A549 (cell line): ENCODE measurements around the gene GMDS. TPM values are rescaled to one million over a fixed set of nuclear protein-coding genes. Genes with fewer than 3 reads are reported as not detected.

ENCODE experiments used
- ATAC-seq, 2 experiments: fragments of 200-7000 bp in 1 of 2; fragments of >200 bp in 1 of 2; cut with Nextera tagmentation in 1 of 2; cut with Tn5 transposase in 1 of 2; 3 replicates each; pipeline versions ENCODE4 v1.8.0 to v1.9.1; 2018 to 2020; ENCODE audit warnings: mild to moderate bottlenecking in 1 of 2, moderate library complexity in 1 of 2
- CTCF ChIA-PET: fragments of 300-600 bp; sonication (Branson Sonifier 250); formaldehyde crosslinking; extraction: SDS; loops from one replicate; lab custom pipeline; 2021; ENCODE audit warnings: antibody characterized with exemption, inconsistent platforms; lab: Yijun Ruan, JAX
- POLR2A ChIA-PET: fragments of 350-600 bp; formaldehyde crosslinking; extraction: SDS; loops from one replicate; lab custom pipeline; 2021; ENCODE audit warnings: antibody characterized with exemption, inconsistent platforms; lab: Yijun Ruan, JAX
- DNase-seq, 2 experiments: peaks; one replicate each; pipeline versions ENCODE4 v3.0.0 to v3.0.0-alpha.2; 2011 to 2016; ENCODE audit warnings: low read depth in 1 of 2, low spot score in 1 of 2
- FAIRE-seq: peaks from 2 replicates; lab custom pipeline; 2011; peaks lifted over from hg19 to GRCh38; lab: Jason Lieb, UNC
- H3K27ac ChIP-seq, 2 experiments: fragments of >200 bp; sonication (Bioruptor Twin); formaldehyde crosslinking; 3 replicates each; pipeline ENCODE4 v1.5.1; 2016 to 2017
- H3K4me1 ChIP-seq: fragments of >200 bp; sonication (Bioruptor Twin); formaldehyde crosslinking; 3 replicates; pipeline ENCODE4 v1.6.1; 2016
- H3K4me2 ChIP-seq: fragments of >200 bp; sonication (Bioruptor Twin); formaldehyde crosslinking; 3 replicates; pipeline ENCODE4 v1.6.1; 2016
- H3K4me3 ChIP-seq: fragments of >200 bp; sonication (Bioruptor Twin); formaldehyde crosslinking; 3 replicates; pipeline ENCODE4 v1.5.1; 2016
- H3K9me3 ChIP-seq: fragments of >200 bp; sonication (Bioruptor Twin); formaldehyde crosslinking; 3 replicates; pipeline ENCODE4 v1.6.1; 2016
- CEBPB ChIP-seq, 2 experiments: fragments of >200 bp in 1 of 2; sonication (Bioruptor Twin) in 1 of 2; formaldehyde crosslinking in 1 of 2; IDR thresholded peaks; 2 replicates each; pipeline ENCODE4 v1.6.1; 2012 to 2016
- CHD2 ChIP-seq: fragments of 150-350 bp; IDR thresholded peaks from 2 replicates; pipeline ENCODE4 v1.6.1; 2014; ENCODE audit warnings: low read length; ENCODE audit not compliant: partially characterized antibody
- CHD4 ChIP-seq: fragments of 200-600 bp; sonication (generic); IDR thresholded peaks from 2 replicates; pipeline ENCODE4 v1.6.1; 2016; ENCODE audit warnings: antibody characterized with exemption, mild to moderate bottlenecking, borderline replicate concordance
- EHMT2 ChIP-seq: fragments of 200-600 bp; sonication (generic); IDR thresholded peaks from 2 replicates; pipeline ENCODE4 v1.6.1; 2016; ENCODE audit warnings: antibody characterized with exemption, low read depth, mild to moderate bottlenecking, moderate library complexity
- EP300 ChIP-seq, 2 experiments: fragments of >200 bp; sonication (Bioruptor Twin); formaldehyde crosslinking; IDR thresholded peaks; 2 replicates in 1 of 2; 3 replicates in 1 of 2; pipeline ENCODE4 v1.6.1; 2016 to 2017
- ESRRA ChIP-seq: fragments of 150-350 bp; IDR thresholded peaks from 2 replicates; pipeline ENCODE4 v1.6.1; 2014; ENCODE audit warnings: mild to moderate bottlenecking, low read length, borderline replicate concordance
- FOSL2 ChIP-seq, 2 experiments: fragments of 450-650 bp in 1 of 2; fragments of >200 bp in 1 of 2; sonication (Bioruptor Twin) in 1 of 2; formaldehyde crosslinking; IDR thresholded peaks; 2 replicates each; pipeline versions ENCODE4 v1.5.0 to v1.6.1; 2016 to 2020; ENCODE audit warnings: mild to moderate bottlenecking in 1 of 2, moderate library complexity in 1 of 2
- GATA3 ChIP-seq: IDR thresholded peaks from 2 replicates; pipeline ENCODE4 v1.6.1; 2012; ENCODE audit warnings: borderline replicate concordance
- JUNB ChIP-seq: fragments of >200 bp; sonication (Bioruptor Twin); formaldehyde crosslinking; IDR thresholded peaks from 2 replicates; pipeline ENCODE4 v1.6.1; 2016
- KDM1A ChIP-seq: fragments of 200-600 bp; sonication (generic); IDR thresholded peaks from 2 replicates; pipeline ENCODE4 v1.6.1; 2016; ENCODE audit warnings: low read depth, mild to moderate bottlenecking
- MAZ ChIP-seq: fragments of 150-350 bp; IDR thresholded peaks from 2 replicates; pipeline ENCODE4 v1.6.1; 2014; ENCODE audit warnings: antibody characterized with exemption, low read depth, low read length, borderline replicate concordance
- MYC ChIP-seq: IDR thresholded peaks from 2 replicates; pipeline ENCODE4 v1.6.1; 2012; ENCODE audit warnings: mild to moderate bottlenecking, inconsistent platforms, low read length, improper control_type of control experiment, borderline replicate concordance
- NFE2L2 ChIP-seq: fragments of 150-350 bp; conservative IDR thresholded peaks from 2 replicates; pipeline ENCODE4 v1.6.1; 2014; ENCODE audit warnings: low read length
- PHF8 ChIP-seq: fragments of 200-600 bp; sonication (generic); IDR thresholded peaks from 2 replicates; pipeline ENCODE4 v1.6.1; 2016; ENCODE audit warnings: low read depth, mild to moderate bottlenecking, antibody characterized with exemption, moderate library complexity, borderline replicate concordance
- RARB ChIP-seq: fragments of 250-450 bp; sonication (Bioruptor Pico); IDR thresholded peaks from 2 replicates; pipeline ENCODE4 v1.8.0; 2021; ENCODE audit warnings: mild to moderate bottlenecking, moderate library complexity
- RNF2 ChIP-seq: fragments of 200-600 bp; sonication (generic); IDR thresholded peaks from 2 replicates; pipeline ENCODE4 v1.6.1; 2016; ENCODE audit warnings: low read depth, mild to moderate bottlenecking, antibody characterized with exemption, moderate library complexity, borderline replicate concordance
- TFCP2L1 ChIP-seq: fragments of 250-450 bp; sonication (Bioruptor Pico); IDR thresholded peaks from 2 replicates; pipeline ENCODE4 v1.5.0; 2021; ENCODE audit warnings: mild to moderate bottlenecking
- ZFP36 ChIP-seq: fragments of 450-650 bp; IDR thresholded peaks from 2 replicates; pipeline ENCODE4 v1.6.1; 2014; ENCODE audit warnings: borderline replicate concordance; ENCODE audit not compliant: partially characterized antibody
- ZNF302 ChIP-seq: fragments of 250-450 bp; sonication (Bioruptor Pico); IDR thresholded peaks from 2 replicates; pipeline ENCODE4 v1.9.0; 2021; ENCODE audit warnings: inconsistent platforms, mild to moderate bottlenecking, moderate library complexity
- ZSCAN20 ChIP-seq: fragments of 250-450 bp; sonication (Bioruptor Pico); IDR thresholded peaks from 2 replicates; pipeline ENCODE4 v1.8.0; 2022; ENCODE audit warnings: mild to moderate bottlenecking, moderate library complexity
- WGBS: methylation state at CpG from one replicate; pipeline ENCODE4 v1.1.6; 2017; ENCODE audit errors: missing lambda C conversion rate; 5-methylcytosine and 5-hydroxymethylcytosine counted together
- polyA plus RNA-seq, 4 experiments: library from polyadenylated mRNA; depleted of rRNA in 3 of 4; stranded (reverse); fragments of >200 nt; fragmentation: RNase III in 1 of 4; extraction: RNeasy Plus Mini Kit Qiagen cat#74134 plus additional on column Dnase treatment in 1 of 4; gene quantifications; 2 replicates in 3 of 4; 3 replicates in 1 of 4; pipeline ENCODE4 v1.2.3, GENCODE V29; 2011 to 2017
- TF ChIP-seq, protein P1 (sequence below): fragments of 150-350 bp; IDR thresholded peaks from 2 replicates; pipeline ENCODE4 v1.6.1; 2014; ENCODE audit warnings: low read depth, mild to moderate bottlenecking, low read length
- TF ChIP-seq, protein P2 (sequence below): IDR thresholded peaks from 2 replicates; pipeline ENCODE4 v1.6.1; 2012
- TF ChIP-seq, protein P3 (sequence below): fragments of 450-650 bp; IDR thresholded peaks from 2 replicates; pipeline ENCODE4 v1.6.1; 2014; ENCODE audit warnings: antibody characterized with exemption
- TF ChIP-seq, protein P4 (sequence below): fragments of >200 bp; sonication (Bioruptor Twin); formaldehyde crosslinking; IDR thresholded peaks from 3 replicates; pipeline ENCODE4 v1.5.1; 2016

GMDS gene
- polyA plus RNA-seq, 2 of the 4 experiments (the other 2 are of a cell fraction) = 9.9 to 12.4 TPM

DNA sequence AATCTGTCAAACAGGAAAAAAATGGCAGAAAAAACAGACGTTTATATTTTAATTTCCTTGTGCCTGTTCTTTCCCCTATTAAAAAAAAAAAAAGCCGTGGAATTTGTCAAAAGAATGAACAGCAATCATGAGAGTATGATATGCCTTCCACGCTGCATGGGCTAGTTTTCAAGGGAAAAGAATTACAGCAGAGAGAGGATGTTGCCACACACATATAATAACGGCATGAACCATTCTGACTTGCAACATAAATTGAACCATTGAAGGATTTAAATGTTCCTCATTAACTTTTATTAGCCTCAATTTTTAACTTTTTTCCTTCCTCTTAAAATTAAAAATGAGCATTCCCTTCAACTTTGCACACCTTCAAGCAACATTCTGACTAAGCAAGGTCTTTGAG, 333.9 kb downstream of the GMDS start:
- ChIA-PET POLR2A (no interaction called here), CTCF (no interaction called here)
- FAIRE-seq (no peak), DNase-seq (no peak), ATAC-seq (no peak)
- H3K27ac ChIP-seq = no peak overlapping the region
- H3K4me2 ChIP-seq = no peak overlapping the region
- H3K9me3 ChIP-seq = no peaks in the 10 kb centered on the region
- TF ChIP-seq RARB (CRISPR knock-in tag) (no peak), CHD2 (no peak), MYC (no peak)
- TF ChIP-seq, all 56 proteins: peak for 0
- no peaks in the 10 kb centered on the region for H3K4me1 ChIP-seq
- 70% methylated on average over 4 of the region's 4 CpGs for WGBS
- H3K4me3 ChIP-seq = no peak overlapping the region

DNA sequence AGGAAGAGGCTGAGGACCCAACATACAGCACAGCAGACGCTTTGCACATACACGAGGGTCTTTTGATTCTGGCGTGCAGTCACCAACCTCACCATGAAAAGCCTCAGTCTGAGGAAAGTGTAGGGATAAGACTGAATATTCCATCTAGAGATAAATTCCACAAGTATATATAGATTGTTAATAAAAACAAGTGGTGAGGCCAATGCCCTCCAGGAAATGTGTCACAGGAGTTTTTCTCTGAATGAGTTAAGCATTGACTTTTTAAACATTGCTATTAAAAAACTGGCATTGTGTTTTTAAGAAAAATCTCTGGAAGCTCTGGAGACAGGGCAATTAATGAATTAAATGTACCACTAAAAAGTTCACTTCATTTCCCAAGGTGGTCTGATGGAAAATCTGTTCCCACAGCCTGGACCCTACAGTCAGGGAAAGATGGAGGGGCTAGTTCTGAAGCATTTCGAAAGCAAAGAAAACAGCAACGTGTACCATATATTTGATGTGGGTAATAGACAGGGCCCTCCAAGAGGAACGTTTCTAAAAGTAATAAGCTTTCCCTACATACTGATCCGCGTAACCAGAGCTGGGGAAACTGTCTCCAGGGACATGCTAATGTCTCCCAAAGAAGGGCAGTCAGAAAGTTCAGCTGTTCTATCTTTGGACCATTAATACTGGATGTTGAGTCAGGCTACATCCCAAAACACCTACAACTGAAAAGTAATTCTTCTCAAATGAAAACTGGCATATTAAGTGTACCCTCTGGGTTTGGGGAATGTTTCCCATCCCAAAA, 334.6 kb downstream of the GMDS start:
- ATAC-seq (no peak), DNase-seq (no peak), FAIRE-seq (no peak)
- H3K4me3 ChIP-seq = no peak overlapping the region
- H3K9me3 ChIP-seq = no peaks in the 10 kb centered on the region
- H3K4me1 ChIP-seq = no peaks in the 10 kb centered on the region
- no peak for TF ChIP-seq ZFP36
- TF ChIP-seq FOSL2 (IDR thresholded peaks at IDR 0.05) = no peak
- TF ChIP-seq FOSL2 (CRISPR knock-in tag; IDR thresholded peaks at IDR 0.05) = no peak
- CTCF ChIA-PET = no interaction called here
- WGBS = 85% methylated on average over 8 of the region's 8 CpGs
- H3K4me2 ChIP-seq = no peak overlapping the region
- no peak overlapping the region for H3K27ac ChIP-seq
- POLR2A ChIA-PET = no interaction called here

DNA sequence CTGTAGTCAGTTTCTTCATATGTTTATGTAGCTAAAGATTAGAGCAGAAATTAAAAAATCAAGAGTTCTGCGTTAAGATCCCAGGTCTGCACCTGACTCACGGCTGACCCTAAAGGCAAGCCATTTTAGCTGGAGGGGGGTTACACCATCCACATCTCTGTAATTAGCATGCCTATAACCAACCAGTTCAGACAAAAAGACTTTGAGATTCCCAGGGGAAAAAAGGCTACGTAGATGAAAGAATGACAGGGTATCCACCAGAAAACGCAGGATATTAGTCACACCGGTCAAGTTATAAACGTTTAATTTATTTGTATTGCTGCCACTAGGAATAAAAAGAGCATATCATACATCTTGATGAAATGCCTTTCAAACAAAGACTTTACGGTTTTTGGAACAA, 336.6 kb downstream of the GMDS start:
- no peaks in the 10 kb centered on the region for H3K4me1 ChIP-seq
- H3K4me3 ChIP-seq = no peak overlapping the region
- H3K4me2 ChIP-seq = no peak overlapping the region
- no peak for FAIRE-seq
- H3K27ac ChIP-seq = no peak overlapping the region
- DNase-seq = no peak
- WGBS = 78% methylated on average over 7 of the region's 7 CpGs
- TF ChIP-seq CEBPB (IDR thresholded peaks at IDR 0.05) = no peak
- no peak for TF ChIP-seq TFCP2L1 (CRISPR knock-in tag)
- TF ChIP-seq, protein P1, sequence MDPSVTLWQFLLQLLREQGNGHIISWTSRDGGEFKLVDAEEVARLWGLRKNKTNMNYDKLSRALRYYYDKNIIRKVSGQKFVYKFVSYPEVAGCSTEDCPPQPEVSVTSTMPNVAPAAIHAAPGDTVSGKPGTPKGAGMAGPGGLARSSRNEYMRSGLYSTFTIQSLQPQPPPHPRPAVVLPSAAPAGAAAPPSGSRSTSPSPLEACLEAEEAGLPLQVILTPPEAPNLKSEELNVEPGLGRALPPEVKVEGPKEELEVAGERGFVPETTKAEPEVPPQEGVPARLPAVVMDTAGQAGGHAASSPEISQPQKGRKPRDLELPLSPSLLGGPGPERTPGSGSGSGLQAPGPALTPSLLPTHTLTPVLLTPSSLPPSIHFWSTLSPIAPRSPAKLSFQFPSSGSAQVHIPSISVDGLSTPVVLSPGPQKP = no peak
- no peak for TF ChIP-seq ZNF302 (CRISPR knock-in tag)
- no peak for TF ChIP-seq ESRRA
- no peak for TF ChIP-seq NFE2L2
- no peak for TF ChIP-seq FOSL2 (IDR thresholded peaks at IDR 0.05)
- TF ChIP-seq FOSL2 (CRISPR knock-in tag; IDR thresholded peaks at IDR 0.05) = no peak
- TF ChIP-seq KDM1A = no peak
- no peaks in the 10 kb centered on the region for H3K9me3 ChIP-seq
- ATAC-seq = no peak
- ChIA-PET CTCF (no interaction called here), POLR2A (no interaction called here)

DNA sequence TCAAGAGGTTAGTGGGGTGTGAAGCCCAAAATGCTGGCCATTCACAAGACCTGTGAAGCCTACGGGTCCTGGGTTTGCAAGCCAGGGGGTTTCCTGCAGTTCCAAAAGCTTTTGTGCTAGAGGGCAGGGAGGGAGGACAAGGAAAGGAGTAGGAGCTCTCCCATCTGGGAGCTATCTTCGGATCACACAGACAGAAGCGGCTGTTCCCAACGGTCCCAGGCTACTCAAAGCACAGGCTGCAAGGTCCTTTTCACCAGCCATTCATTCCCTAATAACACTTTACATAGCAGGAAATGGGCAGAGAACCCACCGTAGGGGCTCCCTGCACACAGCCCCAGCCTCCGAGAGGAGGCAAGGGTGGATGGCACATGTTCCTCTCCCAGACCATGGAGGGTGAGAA, 338.8 kb downstream of the GMDS start:
- no peaks in the 10 kb centered on the region for H3K4me1 ChIP-seq
- H3K4me2 ChIP-seq = no peak overlapping the region
- TF ChIP-seq ZSCAN20 (CRISPR knock-in tag) (no peak), FOSL2 (IDR thresholded peaks at IDR 0.05) (no peak), FOSL2 (CRISPR knock-in tag; IDR thresholded peaks at IDR 0.05) (no peak), RARB (CRISPR knock-in tag) (no peak), GATA3 (no peak), CHD4 (no peak), RNF2 (no peak), CHD2 (no peak), MAZ (no peak), EP300 (IDR thresholded peaks at IDR 0.05) (no peak), EHMT2 (no peak), JUNB (no peak), PHF8 (no peak)
- TF ChIP-seq, protein P2, sequence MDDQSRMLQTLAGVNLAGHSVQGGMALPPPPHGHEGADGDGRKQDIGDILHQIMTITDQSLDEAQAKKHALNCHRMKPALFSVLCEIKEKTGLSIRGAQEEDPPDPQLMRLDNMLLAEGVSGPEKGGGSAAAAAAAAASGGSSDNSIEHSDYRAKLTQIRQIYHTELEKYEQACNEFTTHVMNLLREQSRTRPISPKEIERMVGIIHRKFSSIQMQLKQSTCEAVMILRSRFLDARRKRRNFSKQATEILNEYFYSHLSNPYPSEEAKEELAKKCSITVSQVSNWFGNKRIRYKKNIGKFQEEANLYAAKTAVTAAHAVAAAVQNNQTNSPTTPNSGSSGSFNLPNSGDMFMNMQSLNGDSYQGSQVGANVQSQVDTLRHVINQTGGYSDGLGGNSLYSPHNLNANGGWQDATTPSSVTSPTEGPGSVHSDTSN = no peak
- TF ChIP-seq, protein P3, sequence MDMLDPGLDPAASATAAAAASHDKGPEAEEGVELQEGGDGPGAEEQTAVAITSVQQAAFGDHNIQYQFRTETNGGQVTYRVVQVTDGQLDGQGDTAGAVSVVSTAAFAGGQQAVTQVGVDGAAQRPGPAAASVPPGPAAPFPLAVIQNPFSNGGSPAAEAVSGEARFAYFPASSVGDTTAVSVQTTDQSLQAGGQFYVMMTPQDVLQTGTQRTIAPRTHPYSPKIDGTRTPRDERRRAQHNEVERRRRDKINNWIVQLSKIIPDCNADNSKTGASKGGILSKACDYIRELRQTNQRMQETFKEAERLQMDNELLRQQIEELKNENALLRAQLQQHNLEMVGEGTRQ = no peak
- TF ChIP-seq, protein P4, sequence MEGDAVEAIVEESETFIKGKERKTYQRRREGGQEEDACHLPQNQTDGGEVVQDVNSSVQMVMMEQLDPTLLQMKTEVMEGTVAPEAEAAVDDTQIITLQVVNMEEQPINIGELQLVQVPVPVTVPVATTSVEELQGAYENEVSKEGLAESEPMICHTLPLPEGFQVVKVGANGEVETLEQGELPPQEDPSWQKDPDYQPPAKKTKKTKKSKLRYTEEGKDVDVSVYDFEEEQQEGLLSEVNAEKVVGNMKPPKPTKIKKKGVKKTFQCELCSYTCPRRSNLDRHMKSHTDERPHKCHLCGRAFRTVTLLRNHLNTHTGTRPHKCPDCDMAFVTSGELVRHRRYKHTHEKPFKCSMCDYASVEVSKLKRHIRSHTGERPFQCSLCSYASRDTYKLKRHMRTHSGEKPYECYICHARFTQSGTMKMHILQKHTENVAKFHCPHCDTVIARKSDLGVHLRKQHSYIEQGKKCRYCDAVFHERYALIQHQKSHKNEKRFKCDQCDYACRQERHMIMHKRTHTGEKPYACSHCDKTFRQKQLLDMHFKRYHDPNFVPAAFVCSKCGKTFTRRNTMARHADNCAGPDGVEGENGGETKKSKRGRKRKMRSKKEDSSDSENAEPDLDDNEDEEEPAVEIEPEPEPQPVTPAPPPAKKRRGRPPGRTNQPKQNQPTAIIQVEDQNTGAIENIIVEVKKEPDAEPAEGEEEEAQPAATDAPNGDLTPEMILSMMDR = no peak
- TF ChIP-seq, all 56 proteins: peak for 0
- Histone ChIP-seq H3K27ac (no peak overlapping the region), H3K9me3 (no peaks in the 10 kb centered on the region), H3K4me3 (no peak overlapping the region)
- FAIRE-seq = no peak
- no peak for DNase-seq
- POLR2A ChIA-PET = no interaction called here
- WGBS = 78% methylated on average over 6 of the region's 6 CpGs
- no peak for ATAC-seq
- CTCF ChIA-PET = interaction anchor here (0.6 kb wide), 1 partner anchor 30 kb away, joined by 3 read pairs; no protein-coding TSS in a partner anchor
